WTC11 (cell line): ENCODE measurements around the gene DENR. TPM values are rescaled to one million over a fixed set of nuclear protein-coding genes. Genes with fewer than 3 reads are reported as not detected.

Experiments used
- ATAC-seq: fragments of 200-7000 bp; cut with Tn5 transposase; 2 replicates; pipeline ENCODE4 v1.10.0; 2021; ENCODE audit warnings: mild to moderate bottlenecking, moderate library complexity
- CTCF ChIA-PET: fragments of 300-600 bp; sonication (Branson Sonifier 250); formaldehyde crosslinking; loops from one replicate; lab custom pipeline; 2021; ENCODE audit warnings: antibody characterized with exemption; lab: Charles Lee
- POLR2A ChIA-PET: fragments of 350-600 bp; sonication (Branson Sonifier 250); formaldehyde crosslinking; loops from one replicate; lab custom pipeline; 2021; ENCODE audit warnings: antibody characterized with exemption; lab: Charles Lee
- DNase-seq: peaks from one replicate; pipeline ENCODE4 v3.0.0; 2021; ENCODE audit warnings: low spot score
- H3K27ac Mint-ChIP-seq: 2 replicates; pipeline ENCODE4 v1.8.0; 2021; ENCODE audit warnings: mixed read lengths
- H3K27me3 Mint-ChIP-seq: 2 replicates; pipeline ENCODE4 v1.8.0; 2021; ENCODE audit warnings: low read depth, mild to moderate bottlenecking, moderate library complexity, mixed read lengths
- H3K36me3 Mint-ChIP-seq: 2 replicates; pipeline ENCODE4 v1.8.0; 2021; ENCODE audit warnings: mixed read lengths
- H3K4me1 Mint-ChIP-seq: 2 replicates; pipeline ENCODE4 v1.8.0; 2022; ENCODE audit warnings: mixed read lengths
- H3K4me3 Mint-ChIP-seq: 2 replicates; pipeline ENCODE4 v1.8.0; 2021; ENCODE audit warnings: mild to moderate bottlenecking, moderate library complexity, mixed read lengths
- H3K9me3 Mint-ChIP-seq: 2 replicates; pipeline ENCODE4 v1.8.0; 2021; ENCODE audit warnings: mixed read lengths
- CTCF ChIP-seq: fragments of 200-600 bp; IDR thresholded peaks from 2 replicates; pipeline ENCODE4 v1.8.0; 2022; ENCODE audit warnings: antibody characterized with exemption
- GRHL2 ChIP-seq: fragments of 250-450 bp; sonication (Bioruptor Pico); IDR thresholded peaks from 2 replicates; pipeline ENCODE4 v1.8.0; 2022; ENCODE audit warnings: mild to moderate bottlenecking, moderate library complexity; ENCODE audit not compliant: insufficient replicate concordance, severe bottlenecking
- GTF2I ChIP-seq: fragments of 250-450 bp; sonication (Bioruptor Pico); conservative IDR thresholded peaks from 2 replicates; pipeline ENCODE4 v1.4.0; 2021; ENCODE audit warnings: mild to moderate bottlenecking
- HMGXB4 ChIP-seq: sonication (generic); formaldehyde crosslinking; IDR thresholded peaks from 2 replicates; pipeline ENCODE4 v1.8.1; 2023; ENCODE audit warnings: mild to moderate bottlenecking, moderate library complexity, missing genetic modification reagents
- PRDM15 ChIP-seq: sonication (generic); formaldehyde crosslinking; IDR thresholded peaks from 2 replicates; pipeline ENCODE4 v1.8.0; 2022; ENCODE audit warnings: missing genetic modification reagents
- TEAD1 ChIP-seq: sonication (generic); formaldehyde crosslinking; IDR thresholded peaks from 2 replicates; pipeline ENCODE4 v1.8.0; 2022; ENCODE audit warnings: mild to moderate bottlenecking, missing genetic modification reagents
- USF2 ChIP-seq: sonication (generic); formaldehyde crosslinking; IDR thresholded peaks from 2 replicates; pipeline ENCODE4 v1.8.1; 2023; ENCODE audit warnings: mild to moderate bottlenecking, missing genetic modification reagents, moderate library complexity
- ZNF121 ChIP-seq: sonication (generic); formaldehyde crosslinking; IDR thresholded peaks from 2 replicates; pipeline ENCODE4 v1.8.0; 2023; ENCODE audit warnings: missing genetic modification reagents
- ZNF232 ChIP-seq: sonication (generic); formaldehyde crosslinking; IDR thresholded peaks from 2 replicates; pipeline ENCODE4 v1.8.0; 2022; ENCODE audit warnings: mild to moderate bottlenecking, missing genetic modification reagents
- ZNF396 ChIP-seq: fragments of 250-450 bp; sonication (Bioruptor Pico); IDR thresholded peaks from 2 replicates; pipeline ENCODE4 v1.8.0; 2021; ENCODE audit warnings: mild to moderate bottlenecking, moderate library complexity, borderline replicate concordance
- total RNA-seq: library from RNA; stranded (reverse); gene quantifications from 3 replicates; pipeline ENCODE4 v1.2.3, GENCODE V29; 2021
- TF ChIP-seq, protein P1 (sequence below): sonication (generic); formaldehyde crosslinking; IDR thresholded peaks from 2 replicates; pipeline ENCODE4 v1.8.1; 2022; ENCODE audit warnings: missing genetic modification reagents, borderline replicate concordance

Gene DENR
- total RNA-seq, 1 experiment from 2014 or later = 81.5 TPM

DNA sequence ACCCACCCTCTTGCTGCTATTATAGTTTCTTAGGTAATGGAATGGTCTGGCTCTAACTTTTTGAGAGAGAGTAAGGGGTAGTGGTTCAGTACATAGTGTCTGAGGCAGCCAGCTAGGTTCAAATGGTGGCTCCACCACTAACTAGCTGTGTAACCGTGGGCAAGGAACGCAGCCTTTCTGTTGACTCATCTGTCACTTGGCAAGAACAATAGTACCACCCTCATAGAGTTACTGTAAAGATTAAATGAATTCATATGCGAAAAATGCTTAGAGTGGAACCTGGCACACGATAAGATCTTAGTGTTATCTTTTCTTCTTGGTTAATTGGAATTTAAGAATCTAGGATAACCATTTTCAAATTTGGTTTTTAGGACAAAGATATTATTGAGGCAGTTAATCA is 35.8 kb downstream of the DENR start (continued):
- no peak for TF ChIP-seq PRDM15 (CRISPR knock-in tag)
- TF ChIP-seq GRHL2 (CRISPR knock-in tag) = no peak
- TF ChIP-seq TEAD1 = no peak

- ChIA-PET CTCF (interaction anchor here (1.0 kb wide), 1 partner anchor 130 kb away, joined by 4 read pairs; no protein-coding TSS in a partner anchor), POLR2A (no interaction called here)
- Mint-ChIP-seq H3K4me1 (peaks cover 3% of the 10 kb centered on the region), H3K4me3 (no peak overlapping the region), H3K36me3 (no peaks in the 10 kb centered on the region), H3K9me3 (no peaks in the 10 kb centered on the region), H3K27ac (no peak overlapping the region), H3K27me3 (no peaks in the 10 kb centered on the region)
- no peak for DNase-seq
- no peak for ATAC-seq
- TF ChIP-seq, protein P1, sequence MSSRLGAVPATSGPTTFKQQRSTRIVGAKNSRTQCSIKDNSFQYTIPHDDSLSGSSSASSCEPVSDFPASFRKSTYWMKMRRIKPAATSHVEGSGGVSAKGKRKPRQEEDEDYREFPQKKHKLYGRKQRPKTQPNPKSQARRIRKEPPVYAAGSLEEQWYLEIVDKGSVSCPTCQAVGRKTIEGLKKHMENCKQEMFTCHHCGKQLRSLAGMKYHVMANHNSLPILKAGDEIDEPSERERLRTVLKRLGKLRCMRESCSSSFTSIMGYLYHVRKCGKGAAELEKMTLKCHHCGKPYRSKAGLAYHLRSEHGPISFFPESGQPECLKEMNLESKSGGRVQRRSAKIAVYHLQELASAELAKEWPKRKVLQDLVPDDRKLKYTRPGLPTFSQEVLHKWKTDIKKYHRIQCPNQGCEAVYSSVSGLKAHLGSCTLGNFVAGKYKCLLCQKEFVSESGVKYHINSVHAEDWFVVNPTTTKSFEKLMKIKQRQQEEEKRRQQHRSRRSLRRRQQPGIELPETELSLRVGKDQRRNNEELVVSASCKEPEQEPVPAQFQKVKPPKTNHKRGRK (CRISPR knock-in tag) = no peak
- TF ChIP-seq USF2 (CRISPR knock-in tag) (no peak), ZNF232 (no peak), GTF2I (CRISPR knock-in tag) (no peak), ZNF396 (CRISPR knock-in tag) (no peak)
Observed at GRCh38 chr12:122789637-122790036, 37.0 kb downstream of the DENR start.

DNA sequence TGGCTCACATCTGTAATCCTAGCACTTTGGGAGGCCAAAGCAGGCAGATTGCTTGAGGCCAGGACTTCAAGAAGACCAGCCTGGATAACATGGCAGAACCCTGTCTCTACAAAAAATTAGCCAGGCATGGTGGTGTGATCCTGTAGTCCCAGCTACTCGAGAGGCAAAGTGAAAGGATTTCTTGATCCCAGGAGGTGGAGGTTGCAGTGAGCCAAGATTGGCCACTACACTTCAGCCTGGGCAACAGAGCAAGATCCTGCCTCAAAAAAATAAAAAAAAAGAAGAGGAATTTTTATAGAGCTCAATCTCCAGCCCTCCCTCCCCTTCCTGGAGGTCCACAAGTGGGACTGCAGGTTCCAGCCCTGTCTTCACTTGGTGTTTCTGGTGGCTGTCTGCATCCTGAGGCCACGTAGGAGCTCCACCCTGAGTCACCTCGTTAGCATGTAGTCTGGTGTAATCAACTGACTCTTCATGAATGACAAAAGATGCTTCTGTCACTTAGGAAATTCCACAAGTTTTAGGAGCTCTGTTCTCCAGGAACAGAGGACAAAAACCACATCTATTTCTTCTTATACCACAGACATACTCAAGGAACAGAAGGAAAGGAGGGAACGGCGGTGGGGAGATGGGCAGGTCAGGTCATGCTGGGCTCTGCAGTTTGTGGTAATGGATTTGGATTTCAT is 37.9 kb downstream of the DENR start:
- no peaks in the 10 kb centered on the region for H3K27me3 Mint-ChIP-seq
- no peak for TF ChIP-seq HMGXB4 (CRISPR knock-in tag)
- TF ChIP-seq ZNF121 (CRISPR knock-in tag) = peak; percentile 74; the same call in 1 of the 2 replicates
- DNase-seq (no peak), ATAC-seq (peak; percentile 34; the same call in 1 of the 2 replicates)
- no peaks in the 10 kb centered on the region for H3K36me3 Mint-ChIP-seq
- no peaks in the 10 kb centered on the region for H3K9me3 Mint-ChIP-seq
- peak overlapping the region; percentile 58; the same call in 1 of the 2 replicates for H3K27ac Mint-ChIP-seq
- no peak overlapping the region for H3K4me3 Mint-ChIP-seq
- ChIA-PET POLR2A (no interaction called here), CTCF (interaction anchor here (0.6 to 1.0 kb wide), 2 partner anchors 10 to 131 kb away, joined by 3 to 4 read pairs; no protein-coding TSS in a partner anchor)
- H3K4me1 Mint-ChIP-seq = peaks cover 3% of the 10 kb centered on the region

DNA sequence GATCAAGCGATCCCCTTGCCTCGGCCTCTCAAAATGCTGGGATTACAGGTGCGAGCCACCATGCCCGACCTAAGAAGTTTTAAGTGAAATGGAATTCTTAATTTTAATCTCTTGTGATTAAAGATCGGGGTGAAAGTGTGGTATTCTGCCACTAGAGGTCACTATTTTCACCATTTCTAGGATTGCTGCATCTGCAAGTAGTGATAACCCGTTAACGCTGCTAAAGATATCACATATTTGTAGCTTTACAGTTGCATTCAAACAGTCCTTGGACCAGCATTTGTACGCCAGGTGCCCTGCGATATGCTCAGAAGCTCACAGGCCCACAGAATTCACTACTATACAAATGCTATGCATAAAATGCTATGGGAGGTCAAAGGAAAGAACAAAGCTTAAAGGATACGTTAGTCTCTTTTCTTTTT is 41.1 kb downstream of the DENR start:
- H3K4me1 Mint-ChIP-seq = peaks cover 3% of the 10 kb centered on the region
- H3K36me3 Mint-ChIP-seq = no peaks in the 10 kb centered on the region

More for the DNA sequence above, 41.1 kb downstream of the DENR start:
- ChIA-PET POLR2A (no interaction called here), CTCF (interaction anchor here (0.6 to 3.9 kb wide), 34 partner anchors 9 to 766 kb away, joined by 3 to 26 read pairs (median 4); partner anchors contain the start of genes CCDC62 and HIP1R)
- no peaks in the 10 kb centered on the region for H3K27me3 Mint-ChIP-seq
- TF ChIP-seq USF2 (CRISPR knock-in tag) (no peak), CTCF (peak; percentile 72)
- DNase-seq (no peak), ATAC-seq (peak; percentile 55)
- no peaks in the 10 kb centered on the region for H3K9me3 Mint-ChIP-seq
- no peak overlapping the region for H3K27ac Mint-ChIP-seq
- no peak overlapping the region for H3K4me3 Mint-ChIP-seq
